ENCODE measurements around the gene MCC.

The MCC gene

GRCh38 chr5:113048931-113049330 lies 439.3 kb downstream of the MCC start:
- in situ Hi-C loops (cut with MboI; ENCODE audit: low pct_unique_long_range_greater_than_20kb, low sequenced_read_pairs): loop anchor here (25.0 kb wide), 1 partner anchor 538 kb away; no protein-coding TSS in a partner anchor

GRCh38 chr5:113047733-113048652 lies 440.3 kb downstream of the MCC start:
- no peak for DNase-seq
- in situ Hi-C loops (cut with MboI; ENCODE audit: low pct_unique_long_range_greater_than_20kb, low sequenced_read_pairs): loop anchor here (25.0 kb wide), 1 partner anchor 539 kb away; no protein-coding TSS in a partner anchor

More at GRCh38 chr5:113048931-113049330, 439.3 kb downstream of the MCC start:
- no peak for DNase-seq

- in situ Hi-C loops (cut with MboI; ENCODE audit: low pct_unique_long_range_greater_than_20kb, low sequenced_read_pairs): loop anchor here (25.0 kb wide), 1 partner anchor 540 kb away; no protein-coding TSS in a partner anchor
- no peak for DNase-seq
Measured at GRCh38 chr5:113047234-113047633, 441.0 kb downstream of the MCC start.

GRCh38 chr5:113044776-113045465 lies 443.3 kb downstream of the MCC start:
- in situ Hi-C loops (cut with MboI; ENCODE audit: low pct_unique_long_range_greater_than_20kb, low sequenced_read_pairs): loop anchor here (25.0 kb wide), 1 partner anchor 542 kb away; no protein-coding TSS in a partner anchor
- no peak for DNase-seq

GRCh38 chr5:113043491-113043931 lies 444.7 kb downstream of the MCC start:
- no peak for DNase-seq
- in situ Hi-C loops (cut with MboI; ENCODE audit: low pct_unique_long_range_greater_than_20kb, low sequenced_read_pairs): loop anchor here (25.0 kb wide), 1 partner anchor 544 kb away; no protein-coding TSS in a partner anchor

- DNase-seq: no peak
- in situ Hi-C loops (cut with MboI; ENCODE audit: low pct_unique_long_range_greater_than_20kb, low sequenced_read_pairs): loop anchor here (25.0 kb wide), 1 partner anchor 545 kb away; no protein-coding TSS in a partner anchor
Measured at GRCh38 chr5:113042491-113043243, 445.6 kb downstream of the MCC start.

- no peak for DNase-seq
- in situ Hi-C loops (cut with MboI; ENCODE audit: low pct_unique_long_range_greater_than_20kb, low sequenced_read_pairs): loop anchor here (25.0 kb wide), 1 partner anchor 547 kb away; no protein-coding TSS in a partner anchor
Measured at GRCh38 chr5:113040672-113041260, 447.5 kb downstream of the MCC start.

- in situ Hi-C loops (cut with MboI; ENCODE audit: low pct_unique_long_range_greater_than_20kb, low sequenced_read_pairs): loop anchor here (25.0 kb wide), 1 partner anchor 547 kb away; no protein-coding TSS in a partner anchor
- no peak for DNase-seq
Measured at GRCh38 chr5:113039934-113040285, 448.3 kb downstream of the MCC start.

- no peak for DNase-seq
- in situ Hi-C loops (cut with MboI; ENCODE audit: low pct_unique_long_range_greater_than_20kb, low sequenced_read_pairs): loop anchor here (25.0 kb wide), 1 partner anchor 548 kb away; no protein-coding TSS in a partner anchor
Measured at GRCh38 chr5:113039229-113039933, 448.9 kb downstream of the MCC start.

- in situ Hi-C loops (cut with MboI; ENCODE audit: low pct_unique_long_range_greater_than_20kb, low sequenced_read_pairs): loop anchor here (25.0 kb wide), 1 partner anchor 549 kb away; no protein-coding TSS in a partner anchor
- DNase-seq: no peak
Measured at GRCh38 chr5:113038714-113039113, 449.5 kb downstream of the MCC start.

- in situ Hi-C loops (cut with MboI; ENCODE audit: low pct_unique_long_range_greater_than_20kb, low sequenced_read_pairs): loop anchor here (25.0 kb wide), 1 partner anchor 549 kb away; no protein-coding TSS in a partner anchor
- no peak for DNase-seq
Measured at GRCh38 chr5:113038136-113038535, 450.1 kb downstream of the MCC start.

GRCh38 chr5:113036826-113037225 lies 451.4 kb downstream of the MCC start:
- in situ Hi-C loops (cut with MboI; ENCODE audit: low pct_unique_long_range_greater_than_20kb, low sequenced_read_pairs): loop anchor here (25.0 kb wide), 1 partner anchor 550 kb away; no protein-coding TSS in a partner anchor
- no peak for DNase-seq

GRCh38 chr5:113036321-113036720 lies 451.9 kb downstream of the MCC start:
- DNase-seq: no peak
- in situ Hi-C loops (cut with MboI; ENCODE audit: low pct_unique_long_range_greater_than_20kb, low sequenced_read_pairs): loop anchor here (25.0 kb wide), 1 partner anchor 551 kb away; no protein-coding TSS in a partner anchor

- no peak for DNase-seq
- in situ Hi-C loops (cut with MboI; ENCODE audit: low pct_unique_long_range_greater_than_20kb, low sequenced_read_pairs): loop anchor here (25.0 kb wide), 1 partner anchor 552 kb away; no protein-coding TSS in a partner anchor
Measured at GRCh38 chr5:113035096-113035495, 453.2 kb downstream of the MCC start.

- in situ Hi-C loops (cut with MboI; ENCODE audit: low pct_unique_long_range_greater_than_20kb, low sequenced_read_pairs): loop anchor here (25.0 kb wide), 1 partner anchor 553 kb away; no protein-coding TSS in a partner anchor
- DNase-seq: no peak
Measured at GRCh38 chr5:113034182-113034773, 454.0 kb downstream of the MCC start.

- in situ Hi-C loops (cut with MboI; ENCODE audit: low pct_unique_long_range_greater_than_20kb, low sequenced_read_pairs): loop anchor here (25.0 kb wide), 1 partner anchor 556 kb away; no protein-coding TSS in a partner anchor
- no peak for DNase-seq
Measured at GRCh38 chr5:113031557-113031956, 456.7 kb downstream of the MCC start.

GRCh38 chr5:113031104-113031503 lies 457.1 kb downstream of the MCC start:
- in situ Hi-C loops (cut with MboI; ENCODE audit: low pct_unique_long_range_greater_than_20kb, low sequenced_read_pairs): loop anchor here (25.0 kb wide), 1 partner anchor 556 kb away; no protein-coding TSS in a partner anchor
- no peak for DNase-seq
